Sciatic nerve (tissue), 2 donors: ENCODE data around the gene ZFR. TPM values are rescaled to one million over a fixed set of nuclear protein-coding genes. Genes with fewer than 3 reads are reported as not detected.
"Not testable (repeated sequence)": the region's sequence is repeated elsewhere in the genome, so short reads cannot be mapped to it uniquely, and the experiment has no call there.

ENCODE experiments used
- ATAC-seq: fragments of 200-7000 bp; cut with Tn5 transposase; one replicate; pipeline ENCODE4 v1.9.1; 2020; ENCODE audit warnings: mild to moderate bottlenecking, moderate library complexity
- DNase-seq: peaks from one replicate; pipeline ENCODE4 v3.0.0-alpha.2; 2020; ENCODE audit warnings: low spot score
- intact Hi-C: fragments of 100-400 bp; cut with DNase I; formaldehyde crosslinking; loops from one replicate; pipeline ENCODE4 v1.14.2; 2022
- total RNA-seq: library from RNA; stranded (reverse); fragmentation: NEBNext Ultra II Directional; extraction: Animal tissue kit (Norgen Biotek cat#: 25700); gene quantifications from one replicate; pipeline ENCODE4 v1.2.1, GENCODE V29; 2021
- donor health status: DM: no; HTN: no; CAD: no.
- donor health status: DM: no; HTN: no; CAD: no.

ZFR gene
- total RNA-seq, 1 donor from 2014 or later, result 78.4 TPM

DNA sequence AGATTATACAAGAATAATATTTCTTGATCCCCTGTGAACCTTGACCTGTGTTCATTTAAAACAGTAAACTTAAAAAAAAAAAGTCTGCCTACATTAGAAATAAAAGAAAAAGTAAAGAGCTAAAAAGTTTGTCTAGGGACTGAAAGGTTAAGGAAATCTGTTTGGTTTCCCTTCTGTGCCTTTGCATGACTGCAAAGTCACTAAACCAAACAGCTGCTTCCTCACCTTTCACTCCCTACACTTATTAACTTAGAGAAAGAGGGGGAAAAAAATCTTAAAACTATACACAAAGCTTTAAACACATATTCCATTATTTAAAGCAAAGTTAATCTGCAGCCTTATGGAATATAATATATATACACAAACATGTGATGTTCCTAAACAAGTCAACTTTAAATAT, 65.1 kb downstream of the ZFR start:
- intact Hi-C loops, result no loop called here
- DNase-seq (no peak), ATAC-seq (no peak)

DNA sequence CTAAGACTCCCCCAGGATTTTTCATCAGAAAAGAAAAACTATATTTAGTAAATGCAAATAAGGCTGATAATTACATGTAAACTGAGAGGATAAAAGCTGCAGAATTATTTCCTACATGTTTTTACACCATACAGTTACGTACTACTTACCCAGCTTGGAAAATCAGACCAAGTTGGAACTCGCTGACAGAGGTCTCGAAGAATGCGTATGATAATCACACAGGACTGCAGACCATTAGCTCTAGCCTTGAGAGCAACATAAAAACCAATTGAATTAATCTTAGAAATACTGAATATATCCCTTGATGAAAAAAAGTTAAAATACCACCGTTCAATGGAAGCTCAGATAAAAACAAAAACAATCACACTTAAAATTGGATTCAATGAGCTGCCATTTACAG, 65.6 kb downstream of the ZFR start:
- no peak for ATAC-seq
- DNase-seq, result no peak
- intact Hi-C loops, result no loop called here

DNA sequence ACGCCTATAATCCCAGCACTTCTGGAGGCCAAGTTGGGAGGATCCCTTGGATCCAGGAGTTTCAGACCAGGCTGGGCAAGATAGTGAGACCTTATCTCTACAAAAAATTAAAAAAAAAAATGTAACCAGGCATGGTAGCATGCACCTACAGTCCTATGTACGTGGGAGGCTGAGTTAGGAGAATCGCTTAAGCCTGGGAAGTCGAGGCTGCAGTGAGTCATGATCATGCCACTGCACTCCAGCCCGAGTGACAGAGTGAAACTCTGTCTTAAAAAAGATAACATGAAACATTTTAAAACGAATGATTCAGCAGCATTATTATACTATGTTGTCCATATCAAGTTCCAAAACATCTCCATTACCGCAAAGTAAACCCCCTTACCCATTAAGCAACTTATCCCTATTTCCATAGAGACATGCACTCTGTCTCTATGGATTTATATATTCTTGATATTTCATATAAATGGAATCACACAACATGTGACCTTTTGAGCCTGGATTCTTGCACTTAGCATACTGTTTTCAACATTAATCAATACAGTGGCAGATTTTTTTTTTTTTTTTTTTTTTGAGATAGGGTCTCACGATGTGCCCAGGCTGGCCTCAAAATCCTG, 74.9 kb downstream of the ZFR start:
- ATAC-seq (no peak), DNase-seq (no peak)
- intact Hi-C loops, result no loop called here

DNA sequence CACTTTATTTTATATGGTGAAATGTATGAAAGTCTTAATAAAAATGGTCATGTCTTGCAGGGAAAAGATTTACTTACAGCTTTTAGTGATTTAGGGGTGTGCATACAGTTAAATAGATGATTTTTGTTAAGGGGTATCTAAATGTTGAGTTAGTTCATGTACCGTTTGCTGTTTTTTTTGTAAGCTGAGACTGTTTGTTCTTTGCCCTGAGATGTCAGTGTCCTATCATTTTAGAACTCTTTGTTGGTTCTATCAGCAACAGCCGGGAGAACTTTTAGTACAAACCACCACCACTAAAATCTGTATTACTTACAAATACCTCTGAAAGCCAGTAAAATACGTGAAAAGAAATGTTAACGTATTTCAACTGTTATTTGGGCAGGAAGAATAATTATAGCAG, 75.5 kb downstream of the ZFR start:
- ATAC-seq, result no peak
- intact Hi-C loops, result no loop called here
- no peak for DNase-seq

- intact Hi-C loops, ATAC-seq, DNase-seq: not testable (repeated sequence)
These were observed 77.3 kb downstream of the ZFR start for GRCh38 chr5:32367271-32367670.

- DNase-seq (no peak), ATAC-seq (no peak)
- intact Hi-C loops, result no loop called here
These were observed 78.9 kb downstream of the ZFR start for GRCh38 chr5:32365623-32366022.

DNA sequence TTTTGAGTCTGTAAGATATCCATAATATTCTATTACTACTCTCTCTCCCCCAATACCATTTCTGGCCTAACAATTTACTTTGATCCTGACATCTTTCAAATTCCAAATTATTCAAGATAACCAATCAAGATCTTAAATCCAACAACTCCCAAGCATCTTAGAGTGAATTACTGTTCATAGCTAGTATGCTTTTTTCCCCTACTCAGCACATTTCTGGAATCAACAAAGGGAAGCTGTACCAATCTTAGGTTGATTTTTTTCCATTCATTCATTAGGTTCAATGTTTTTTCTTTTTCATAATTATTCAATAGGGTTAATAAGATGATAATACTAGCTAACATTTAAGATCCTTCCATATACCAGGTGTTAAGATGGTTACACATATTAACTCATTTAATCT, 81.5 kb downstream of the ZFR start:
- ATAC-seq (no peak), DNase-seq (no peak)
- intact Hi-C loops, result no loop called here

DNA sequence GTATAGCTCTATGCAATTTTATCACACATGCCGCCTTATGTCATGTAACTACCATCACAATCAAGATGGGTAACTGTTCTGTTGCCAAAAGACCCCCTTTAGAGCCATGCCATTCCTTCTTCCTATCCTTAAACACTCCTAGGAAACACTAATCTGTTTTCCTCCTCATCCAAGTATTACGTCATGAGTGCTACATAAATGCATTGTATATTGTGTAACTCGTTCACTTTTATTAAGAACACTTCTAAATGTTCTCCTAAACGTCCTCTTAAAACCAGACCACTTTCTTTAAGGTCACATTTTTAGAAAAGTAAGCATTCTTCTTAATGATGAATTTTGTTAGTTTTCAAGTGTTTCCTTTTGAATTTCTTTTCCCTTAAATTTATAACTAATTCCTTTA, 82.0 kb downstream of the ZFR start:
- DNase-seq, result no peak
- intact Hi-C loops, result no loop called here
- no peak for ATAC-seq

DNA sequence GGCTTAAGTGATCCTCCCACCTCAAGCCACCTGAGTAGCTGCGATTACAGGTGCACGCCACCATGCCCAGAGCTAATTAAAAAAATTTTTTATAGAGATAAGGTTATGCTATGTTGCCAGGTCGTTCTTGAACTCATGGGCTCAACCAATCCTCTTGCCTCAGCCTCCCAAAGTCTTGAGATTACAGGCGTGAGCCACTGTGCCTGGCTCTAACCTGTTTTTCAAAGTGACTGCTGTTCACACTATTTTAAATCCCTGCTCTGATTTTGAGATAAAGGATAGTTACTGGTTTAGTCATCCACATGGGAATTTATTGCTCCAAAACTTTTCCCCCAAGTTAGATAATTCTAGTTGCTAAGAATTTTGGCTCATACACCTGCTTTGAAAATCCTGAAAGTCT, 83.6 kb downstream of the ZFR start:
- intact Hi-C loops, result no loop called here
- ATAC-seq (no peak), DNase-seq (no peak)

DNA sequence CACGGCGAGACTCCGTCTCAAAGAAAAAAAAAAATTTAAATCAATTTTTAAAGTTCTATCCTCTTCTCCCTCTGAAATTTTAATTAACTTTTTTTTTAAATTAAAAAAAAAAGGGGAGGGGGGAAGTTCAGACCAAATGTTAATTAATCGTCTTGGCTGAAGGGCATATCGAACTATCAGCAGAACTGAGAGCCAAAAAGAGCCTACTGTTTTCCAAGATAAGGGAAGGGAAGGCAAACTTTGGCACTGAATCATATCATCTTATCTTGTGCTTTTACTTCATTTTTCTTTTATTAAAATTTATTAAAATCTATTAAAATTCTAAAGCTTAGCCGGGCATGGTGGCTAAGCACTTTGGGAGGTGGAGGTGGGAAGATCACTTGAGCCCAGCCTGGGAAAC, 85.9 kb downstream of the ZFR start:
- intact Hi-C loops, result no loop called here

DNA sequence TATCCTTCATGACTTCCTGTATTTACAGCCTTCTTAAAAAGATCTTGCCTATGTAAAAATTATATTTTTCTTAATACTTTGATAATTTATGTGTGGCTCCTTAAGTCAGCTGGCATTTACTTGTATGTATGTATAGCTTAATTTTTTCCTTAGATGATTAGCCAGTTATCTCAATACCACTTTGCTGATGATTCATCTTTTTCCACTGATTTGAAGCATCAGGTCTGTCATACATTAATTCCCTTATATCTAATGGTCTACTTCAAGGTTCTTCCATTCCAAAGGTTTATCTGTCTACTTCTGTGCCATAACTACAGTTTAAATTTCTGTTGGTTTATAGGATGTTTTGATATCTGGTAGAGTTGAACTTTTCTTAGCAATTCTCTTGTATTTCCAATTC, 86.9 kb downstream of the ZFR start:
- no peak for ATAC-seq
- intact Hi-C loops, result no loop called here

More for the DNA sequence above, 85.9 kb downstream of the ZFR start:
- no peak for DNase-seq
- no peak for ATAC-seq

GRCh38 chr5:32355686-32356085, 88.9 kb downstream of the ZFR start:
- ATAC-seq (no peak), DNase-seq (no peak)
- intact Hi-C loops, result no loop called here

More for the DNA sequence above, 86.9 kb downstream of the ZFR start:
- no peak for DNase-seq

DNA sequence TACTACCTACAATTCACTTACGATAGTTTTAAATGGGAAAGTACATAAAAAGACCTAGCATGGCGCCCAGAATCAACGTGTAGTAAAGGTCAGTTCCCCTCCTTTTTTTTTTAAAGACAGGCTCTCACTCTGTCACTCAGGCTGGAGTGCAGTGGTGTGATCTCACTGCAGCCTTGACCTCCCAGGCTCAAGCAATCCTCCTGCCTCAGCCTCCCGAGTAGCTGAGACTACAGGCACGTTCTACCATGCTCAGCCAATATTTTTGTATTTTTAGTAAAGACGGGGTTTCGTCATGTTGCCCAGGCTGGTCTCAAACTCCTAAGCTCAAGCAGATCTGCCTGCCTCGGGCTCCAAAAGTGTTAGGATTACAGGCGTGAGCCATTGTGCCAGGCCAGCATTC, 91.1 kb downstream of the ZFR start:
- intact Hi-C loops, result no loop called here
- ATAC-seq (no peak), DNase-seq (no peak)

DNA sequence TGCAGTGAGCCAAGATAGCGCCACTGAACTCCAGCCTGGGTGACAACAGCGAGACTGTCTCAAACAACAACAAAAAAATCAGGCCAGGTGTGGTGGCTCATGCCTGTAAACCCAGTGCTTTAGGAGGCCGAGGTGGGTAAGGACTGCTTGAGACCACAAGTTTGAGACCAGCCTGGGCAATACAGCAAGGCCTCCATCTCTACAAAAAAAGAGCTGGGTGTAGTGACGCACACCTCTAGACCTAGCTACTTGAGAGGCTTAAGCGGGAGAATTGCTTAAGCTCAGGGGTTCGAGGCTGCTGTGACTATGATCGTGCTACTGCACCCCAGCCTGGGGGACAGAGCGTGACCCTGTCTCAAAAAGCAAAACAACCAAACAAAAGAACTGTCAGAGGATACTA, 91.9 kb downstream of the ZFR start:
- intact Hi-C loops, result no loop called here
- DNase-seq, result no peak
- no peak for ATAC-seq

DNA sequence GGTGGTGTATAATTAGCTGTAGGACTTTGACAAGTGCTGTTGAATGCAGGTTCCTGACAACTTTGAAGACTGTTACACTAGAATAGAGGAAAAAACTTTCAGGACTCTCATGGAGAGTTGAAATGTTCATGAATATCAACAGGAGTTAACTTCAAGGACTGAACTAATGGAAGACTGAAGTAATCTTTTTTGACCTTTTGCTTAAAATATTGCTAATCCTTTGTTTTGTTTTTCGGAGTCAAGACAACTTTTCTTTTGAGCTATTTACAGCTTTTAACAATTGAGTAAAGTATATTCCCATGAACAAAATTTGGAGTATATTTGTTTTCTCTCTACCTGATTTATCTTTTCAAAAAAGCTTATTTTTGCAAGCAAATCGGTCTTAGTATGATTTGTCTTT, 97.7 kb downstream of the ZFR start:
- ATAC-seq, result no peak
- no peak for DNase-seq
- intact Hi-C loops, result no loop called here

GRCh38 chr5:32343058-32343672, 101.4 kb downstream of the ZFR start:
- no peak for ATAC-seq
- intact Hi-C loops, result no loop called here
- no peak for DNase-seq

GRCh38 chr5:32342656-32343055, 101.9 kb downstream of the ZFR start:
- DNase-seq, result no peak
- no peak for ATAC-seq
- intact Hi-C loops, result no loop called here

DNA sequence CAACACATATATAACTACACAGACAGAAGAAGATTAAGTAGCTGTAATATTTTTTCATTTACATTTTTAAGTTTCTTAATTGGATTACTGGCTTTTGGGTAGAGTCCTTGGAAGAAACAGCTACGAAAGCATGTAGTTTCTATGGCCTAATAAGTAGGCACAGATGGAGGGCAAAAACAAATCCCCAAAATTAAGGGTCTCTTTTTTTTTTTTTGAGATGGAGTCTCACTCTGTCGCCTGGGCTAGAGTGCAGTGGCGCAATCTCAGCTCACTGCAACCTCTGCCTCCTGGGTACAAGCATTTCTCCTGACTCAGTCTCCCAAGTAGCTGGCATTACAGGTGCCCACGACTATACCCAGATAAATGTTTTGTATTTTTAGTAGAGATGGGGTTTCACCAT, 104.7 kb downstream of the ZFR start:
- ATAC-seq (no peak), DNase-seq (no peak)
- intact Hi-C loops, result no loop called here

- no peak for ATAC-seq
- intact Hi-C loops, result no loop called here
These were observed 105.3 kb downstream of the ZFR start for GRCh38 chr5:32339198-32339597.

DNA sequence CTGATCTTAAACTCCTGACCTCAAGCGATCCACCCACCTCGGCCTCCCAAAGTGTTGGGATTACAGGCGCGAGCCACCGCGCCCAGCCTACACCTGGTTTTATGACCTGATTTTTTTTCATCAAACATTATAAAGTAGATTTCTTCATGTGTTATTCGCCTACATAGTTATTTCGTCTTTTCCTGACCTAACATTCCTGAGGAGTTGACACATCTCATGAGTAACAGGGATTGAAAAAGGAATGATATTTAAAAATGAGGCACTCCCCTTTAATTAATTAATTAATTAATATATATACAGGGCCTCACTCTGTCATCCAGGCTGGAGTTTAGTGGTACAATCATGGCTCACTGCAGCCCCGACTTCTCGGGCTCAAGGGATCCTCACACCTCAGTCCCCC, 111.6 kb downstream of the ZFR start:
- ATAC-seq, result no peak
- DNase-seq, result no peak
- intact Hi-C loops, result loop anchor here (5.0 kb wide), 1 partner anchor 101 kb away; no protein-coding TSS in a partner anchor

More at GRCh38 chr5:32339198-32339597, 105.3 kb downstream of the ZFR start:
- DNase-seq, result no peak

DNA sequence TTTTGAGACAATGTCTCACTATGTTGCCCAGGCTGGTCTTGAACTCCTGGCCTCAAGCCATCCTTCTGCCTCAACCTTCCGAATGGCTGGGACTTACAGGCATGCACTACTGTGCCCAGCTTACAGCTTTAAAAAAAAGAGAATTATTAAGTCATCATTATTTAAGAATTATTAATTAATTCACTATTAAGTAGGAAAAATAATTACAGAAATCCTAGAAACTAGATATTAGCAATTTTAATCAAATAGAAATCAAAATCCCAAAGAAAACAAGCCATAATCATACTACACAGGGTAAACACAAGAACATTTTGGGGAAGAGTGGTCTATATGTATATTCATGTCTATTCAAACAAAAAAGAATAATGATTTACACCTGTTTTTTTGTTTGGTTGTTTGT, 112.2 kb downstream of the ZFR start:
- no peak for DNase-seq
- ATAC-seq, result no peak
- intact Hi-C loops, result loop anchor here (5.0 kb wide), 1 partner anchor 100 kb away; no protein-coding TSS in a partner anchor
